Testis (tissue), 2 donors: ENCODE measurements around the gene BSG.

Source experiments
- CTCF ChIP-seq, 3 experiments: fragments of 450-650 bp in 2 of 3; fragments of 200-600 bp in 1 of 3; sonication (generic) in 1 of 3; IDR thresholded peaks; one replicate each; pipeline ENCODE4 v1.5.1; 2016 to 2019; ENCODE audit warnings: antibody characterized with exemption in 3 of 3, mild to moderate bottlenecking in 2 of 3, moderate library complexity in 1 of 3
- POLR2A ChIP-seq: fragments of 450-650 bp; IDR thresholded peaks from one replicate; pipeline ENCODE4 v1.6.1; 2017; ENCODE audit warnings: antibody characterized with exemption, mild to moderate bottlenecking, moderate library complexity

GRCh38 chr19:592101-592500, 19.7 kb downstream of the BSG start:
- TF ChIP-seq CTCF (IDR thresholded peaks at IDR 0.05) (no peak), POLR2A (no peak)
